Ectodermal cell (in vitro differentiated cells): ENCODE measurements around the gene VPS33B.

Experiments used
- H3K27ac ChIP-seq: 2 replicates; pipeline ENCODE4 v1.7.0; 2013; ENCODE audit warnings: mild to moderate bottlenecking, low read depth, low read length; ENCODE audit not compliant: insufficient read depth, poor library complexity, severe bottlenecking
- H3K27me3 ChIP-seq: 2 replicates; pipeline ENCODE4 v1.7.0; 2013; ENCODE audit warnings: mild to moderate bottlenecking, low read length; ENCODE audit not compliant: insufficient read depth, control insufficient read depth, poor library complexity, severe bottlenecking
- H3K36me3 ChIP-seq: one replicate; pipeline ENCODE4 v1.7.0; 2013; ENCODE audit warnings: low read length; ENCODE audit not compliant: control insufficient read depth, insufficient read depth
- H3K4me1 ChIP-seq: one replicate; pipeline ENCODE4 v1.7.0; 2013; ENCODE audit warnings: low read length; ENCODE audit not compliant: control insufficient read depth, insufficient read depth
- H3K4me3 ChIP-seq: 2 replicates; pipeline ENCODE4 v1.7.0; 2013; ENCODE audit warnings: low read depth, low read length, control low read depth; ENCODE audit not compliant: insufficient read depth
- H3K9me3 ChIP-seq: 2 replicates; pipeline ENCODE4 v1.7.0; 2013; ENCODE audit warnings: mild to moderate bottlenecking, low read length, moderate library complexity; ENCODE audit not compliant: control insufficient read depth
- WGBS, 2 experiments: methylation state at CpG; one replicate each; pipeline ENCODE4 v1.1.7; 2013; ENCODE audit warnings: missing lambda C conversion rate in 2 of 2; 5-methylcytosine and 5-hydroxymethylcytosine counted together

VPS33B gene

GRCh38 chr15:90953947-90954711 is 68.3 kb downstream of the VPS33B start:
- 78 to 80% methylated on average over 16 of the region's 16 CpGs for WGBS, 2 experiments
- Histone ChIP-seq H3K4me1 (peaks cover 14% of the 10 kb centered on the region), H3K4me3 (no peak overlapping the region), H3K9me3 (no peaks in the 10 kb centered on the region), H3K27me3 (peaks cover 12% of the 10 kb centered on the region), H3K36me3 (peaks cover 23% of the 10 kb centered on the region), H3K27ac (no peak overlapping the region)

- Histone ChIP-seq H3K36me3 (peaks cover 28% of the 10 kb centered on the region), H3K27me3 (peaks cover 12% of the 10 kb centered on the region), H3K27ac (no peak overlapping the region), H3K4me3 (no peak overlapping the region), H3K4me1 (peaks cover 14% of the 10 kb centered on the region), H3K9me3 (no peaks in the 10 kb centered on the region)
- 94 to 95% methylated on average over 14 of the region's 14 CpGs for WGBS, 2 experiments
Measured at GRCh38 chr15:90952901-90953677, 69.3 kb downstream of the VPS33B start.

GRCh38 chr15:90950676-90951075 is 71.7 kb downstream of the VPS33B start:
- Histone ChIP-seq H3K27ac (no peak overlapping the region), H3K4me3 (no peak overlapping the region), H3K4me1 (peaks cover under 1% of the 10 kb centered on the region), H3K36me3 (peaks cover 39% of the 10 kb centered on the region), H3K27me3 (no peaks in the 10 kb centered on the region), H3K9me3 (no peaks in the 10 kb centered on the region)
- WGBS, 2 experiments = 96 to 97% methylated on average over 6 of the region's 6 CpGs

- H3K27ac ChIP-seq = no peak overlapping the region
- H3K4me3 ChIP-seq = no peak overlapping the region
- no peaks in the 10 kb centered on the region for H3K27me3 ChIP-seq
- H3K4me1 ChIP-seq = no peaks in the 10 kb centered on the region
- WGBS, 2 experiments = 96 to 97% methylated on average over 23 of the region's 23 CpGs
- H3K36me3 ChIP-seq = peaks cover 40% of the 10 kb centered on the region
- H3K9me3 ChIP-seq = no peaks in the 10 kb centered on the region
Measured at GRCh38 chr15:90949979-90950675, 72.3 kb downstream of the VPS33B start.
